GM12878 (cell line): ENCODE data around the gene CLASP2. TPM values are rescaled to one million over a fixed set of nuclear protein-coding genes. Genes with fewer than 3 reads are reported as not detected.
"Not testable (repeated sequence)": the region's sequence is repeated elsewhere in the genome, so short reads cannot be mapped to it uniquely, and the experiment has no call there.

Experiments used
- ATAC-seq: fragments of 200-7000 bp; cut with Tn5 transposase; 3 replicates; pipeline ENCODE4 v1.9.1; 2020; ENCODE audit warnings: mild to moderate bottlenecking, moderate library complexity
- BruUV-seq: library from RNA; stranded (reverse); fragments of 400-500 nt; replicated peaks from 2 replicates; lab custom pipeline; 2021; lab: Mats Ljungman, UMichigan
- CTCF ChIA-PET: fragments of 300-600 bp; sonication (Branson Sonifier 250); formaldehyde crosslinking; extraction: SDS; loops from one replicate; lab custom pipeline; 2021; ENCODE audit warnings: inconsistent platforms; lab: Yijun Ruan, JAX
- POLR2A ChIA-PET: fragments of 350-600 bp; formaldehyde crosslinking; extraction: SDS; loops from one replicate; lab custom pipeline; 2021; ENCODE audit warnings: inconsistent platforms; lab: Charles Lee
- RAD21 ChIA-PET: fragments of 300-600 bp; sonication (Branson Sonifier 250); formaldehyde crosslinking; loops from one replicate; lab custom pipeline; 2023; ENCODE audit warnings: antibody characterized with exemption; ENCODE audit not compliant: unreplicated experiment; lab: Charles Lee
- SMC1A ChIA-PET: fragments of 300-600 bp; sonication (Branson Sonifier 250); formaldehyde crosslinking; loops from one replicate; lab custom pipeline; 2023; ENCODE audit not compliant: unreplicated experiment, uncharacterized antibody; lab: Charles Lee
- DNase-seq: peaks from one replicate; pipeline ENCODE4 v3.0.0-alpha.2; 2011; ENCODE audit warnings: low read depth, low spot score
- FAIRE-seq: peaks from 3 replicates; lab custom pipeline; 2011; peaks lifted over from hg19 to GRCh38; lab: Jason Lieb, UNC
- H2AFZ ChIP-seq: 2 replicates; pipeline ENCODE4 v1.6.0; 2011; ENCODE audit warnings: low read depth, low read length, control low read depth; ENCODE audit not compliant: control insufficient read depth
- H3K27ac ChIP-seq: 2 replicates; pipeline ENCODE4 v1.5.1; 2011; ENCODE audit warnings: control low read depth; ENCODE audit not compliant: control insufficient read depth, insufficient read depth
- H3K27me3 ChIP-seq, 2 experiments: replicated peaks in 1 of 2; 2 replicates each; pipeline versions ENCODE4 v1.6.0 to v1.6.1; 2011; ENCODE audit warnings: low read length in 1 of 2; ENCODE audit not compliant: control insufficient read depth in 2 of 2, insufficient read depth in 2 of 2
- H3K36me3 ChIP-seq, 2 experiments: 2 replicates each; pipeline ENCODE4 v1.5.1; 2011; ENCODE audit warnings: low read length in 1 of 2; ENCODE audit not compliant: control insufficient read depth in 2 of 2, insufficient read depth in 2 of 2
- H3K4me1 ChIP-seq: 2 replicates; pipeline ENCODE4 v1.6.1; 2011; ENCODE audit warnings: mild to moderate bottlenecking, low read length, moderate library complexity, mixed read lengths; ENCODE audit not compliant: control insufficient read depth, insufficient read depth
- H3K4me2 ChIP-seq: 2 replicates; pipeline ENCODE4 v1.6.0; 2011; ENCODE audit warnings: control low read depth; ENCODE audit not compliant: control insufficient read depth, insufficient read depth
- H3K4me3 ChIP-seq: fragments of 200-600 bp; sonication (generic); 2 replicates; pipeline ENCODE4 v1.5.1; 2016
- H3K79me2 ChIP-seq: 2 replicates; pipeline ENCODE4 v1.6.0; 2011; ENCODE audit warnings: low read length; ENCODE audit not compliant: control insufficient read depth, insufficient read depth
- H3K9ac ChIP-seq: 2 replicates; pipeline ENCODE4 v1.8.0; 2011; ENCODE audit warnings: low read length, control low read depth, mixed read lengths; ENCODE audit not compliant: control insufficient read depth, insufficient read depth
- H3K9me3 ChIP-seq: replicated peaks from 3 replicates; pipeline ENCODE4 v1.5.1; 2011; ENCODE audit warnings: mild to moderate bottlenecking, low read length; ENCODE audit not compliant: control insufficient read depth, insufficient read depth
- H4K20me1 ChIP-seq: 2 replicates; pipeline ENCODE4 v1.6.0; 2011; ENCODE audit not compliant: control insufficient read depth, insufficient read depth
- ESRRA ChIP-seq: IDR thresholded peaks from 2 replicates; pipeline ENCODE4 v1.6.1; 2012; ENCODE audit warnings: mild to moderate bottlenecking, low read length, improper control_type of control experiment
- GABPA ChIP-seq: IDR thresholded peaks from 2 replicates; pipeline ENCODE4 v1.6.1; 2014; ENCODE audit warnings: antibody characterized with exemption, low read depth, mild to moderate bottlenecking, inconsistent platforms
- HDAC6 ChIP-seq: fragments of 200-600 bp; sonication (generic); IDR thresholded peaks from one replicate; pipeline ENCODE4 v1.8.0; 2017; ENCODE audit warnings: antibody characterized with exemption; ENCODE audit not compliant: unreplicated experiment
- IKZF2 ChIP-seq, 2 experiments: fragments of 450-650 bp; IDR thresholded peaks; 2 replicates each; pipeline ENCODE4 v1.6.1; 2017; ENCODE audit warnings: mild to moderate bottlenecking in 2 of 2, moderate library complexity in 2 of 2
- MXI1 ChIP-seq: fragments of 150-350 bp; IDR thresholded peaks from 2 replicates; pipeline ENCODE4 v1.6.1; 2011; ENCODE audit warnings: low read depth, mild to moderate bottlenecking, inconsistent platforms, low read length, improper control_type of control experiment
- MYB ChIP-seq: fragments of 150-350 bp; IDR thresholded peaks from 2 replicates; pipeline ENCODE4 v1.6.1; 2014; ENCODE audit warnings: mild to moderate bottlenecking, low read depth, low read length, borderline replicate concordance
- NFYA ChIP-seq: IDR thresholded peaks from 2 replicates; pipeline ENCODE4 v1.6.1; 2011; ENCODE audit warnings: low read depth, mild to moderate bottlenecking, low read length, improper control_type of control experiment, borderline replicate concordance
- NR2F1 ChIP-seq: fragments of 450-650 bp; conservative IDR thresholded peaks from 2 replicates; pipeline ENCODE4 v1.6.1; 2017; ENCODE audit warnings: mild to moderate bottlenecking
- PAX5 ChIP-seq: IDR thresholded peaks from 2 replicates; pipeline ENCODE4 v1.6.1; 2011; ENCODE audit warnings: low read depth, low read length, borderline replicate concordance
- SREBF2 ChIP-seq: IDR thresholded peaks from 2 replicates; pipeline ENCODE4 v1.6.1; 2012; ENCODE audit warnings: mild to moderate bottlenecking, low read length
- TCF12 ChIP-seq: IDR thresholded peaks from 2 replicates; pipeline ENCODE4 v1.6.1; 2011; ENCODE audit warnings: low read depth, mild to moderate bottlenecking, low read length
- TCF3 ChIP-seq: IDR thresholded peaks from 2 replicates; pipeline ENCODE4 v1.6.1; 2012; ENCODE audit warnings: low read depth, mild to moderate bottlenecking, low read length, borderline replicate concordance; ENCODE audit not compliant: insufficient read depth
- ZNF217 ChIP-seq: fragments of 450-650 bp; IDR thresholded peaks from 2 replicates; pipeline ENCODE4 v1.6.1; 2017; ENCODE audit warnings: antibody characterized with exemption, mild to moderate bottlenecking
- WGBS: methylation state at CpG from one replicate; pipeline ENCODE4 v1.1.6; 2016; ENCODE audit warnings: low lambda C conversion rate; ENCODE audit not compliant: insufficient replicate concordance, insufficient coverage; ENCODE audit errors: missing lambda C conversion rate; 5-methylcytosine and 5-hydroxymethylcytosine counted together
- in situ Hi-C: fragments of 300-500 bp; cut with MboI; formaldehyde crosslinking; loops from 9 replicates; pipeline ENCODE4 v1.14.3; 2018; ENCODE audit warnings: mixed read lengths
- intact Hi-C: fragments of 100-400 bp; cut with micrococcal nuclease; formaldehyde crosslinking; loops from one replicate; pipeline ENCODE4 v1.14.2; 2022; ENCODE audit not compliant: unreplicated experiment
- polyA plus RNA-seq, 11 experiments: library from polyadenylated mRNA; depleted of rRNA in 4 of 11; unstranded in 6 of 11; stranded (reverse) in 5 of 11; fragments of >200 nt; fragmentation: Nextera tagmentation in 4 of 11; fragmentation: Illumina TruSeq in 1 of 11; extraction: Ambion mirVana in 4 of 11; extraction: Trizol in 1 of 11; gene quantifications; 1 replicate in 1 of 11; 2 replicates in 10 of 11; pipeline versions ENCODE4 v1.2.1 to v1.2.3, GENCODE V29; 2011 to 2016; ENCODE audit warnings: inconsistent platforms in 2 of 11, missing spikeins in 2 of 11, low read depth in 1 of 11
- total RNA-seq, 4 experiments: library from RNA; depleted of rRNA in 3 of 4; stranded (reverse); fragments of >200 nt in 3 of 4; fragmentation: Illumina TruSeq in 1 of 4; extraction: Trizol in 1 of 4; gene quantifications; 2 replicates each; pipeline versions ENCODE4 v1.2.1 to v1.2.3, GENCODE V29; 2013 to 2021
- TF ChIP-seq, protein P1 (sequence below): IDR thresholded peaks from 2 replicates; pipeline ENCODE4 v1.6.1; 2012; ENCODE audit warnings: mild to moderate bottlenecking, low read depth, low read length

The CLASP2 gene
- total and polyA plus RNA-seq, 10 of the 15 experiments (the other 5 are each of a cell fraction or from before 2014, with no cell fraction given), result 4.0 to 38.3 (median 26.8) TPM

DNA sequence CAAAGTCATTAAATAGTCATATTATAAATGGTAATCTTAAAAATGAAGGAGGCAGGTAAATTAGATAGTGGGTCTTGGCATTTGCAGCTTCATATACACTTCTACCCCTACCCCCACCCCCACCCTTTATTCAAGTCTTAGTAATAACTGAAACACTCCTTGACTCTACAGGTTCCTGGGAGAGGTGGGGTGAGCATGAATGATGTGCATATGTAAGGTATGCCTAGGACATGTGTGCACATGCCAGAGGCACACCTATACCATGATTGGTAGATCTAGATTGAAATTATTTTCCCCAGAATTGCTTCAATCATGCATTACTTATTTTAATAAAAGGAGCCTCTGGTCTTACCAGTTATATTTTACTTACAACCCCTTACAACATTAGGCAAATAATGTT is 40.2 kb upstream of the CLASP2 start (continued):
- no peak for TF ChIP-seq ZNF217
- no peak for TF ChIP-seq ESRRA
- TF ChIP-seq MXI1, result no peak
- no peak for TF ChIP-seq IKZF2 (IDR thresholded peaks at IDR 0.05)
- TF ChIP-seq SREBF2, result no peak
- TF ChIP-seq TCF3, result no peak

DNA sequence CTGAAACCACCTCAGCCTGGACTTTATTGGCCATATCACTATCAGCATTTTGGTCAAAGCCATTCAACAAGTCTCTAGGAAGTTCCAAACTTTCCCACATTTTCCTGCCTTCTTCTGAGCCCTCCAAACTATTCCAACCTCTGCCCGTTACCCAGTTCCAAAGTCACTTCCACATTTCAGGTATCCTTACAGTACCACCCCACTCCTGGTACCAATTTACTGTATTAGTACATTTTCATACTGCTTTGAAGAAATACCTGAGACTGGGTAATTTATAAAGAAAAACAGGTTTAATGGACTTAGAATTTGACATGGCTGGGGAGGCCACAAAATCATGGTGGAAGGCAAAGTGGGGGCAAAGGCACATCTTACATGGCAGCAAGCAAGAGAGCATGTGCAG is 36.3 kb upstream of the CLASP2 start:
- H3K9ac ChIP-seq, H3K4me2 ChIP-seq, H3K27me3 ChIP-seq, H3K79me2 ChIP-seq, H3K36me3 ChIP-seq, BruUV-seq, H3K27ac ChIP-seq, ATAC-seq, H3K4me3 ChIP-seq, H2AFZ ChIP-seq, POLR2A ChIA-PET, FAIRE-seq, RAD21 ChIA-PET, H3K4me1 ChIP-seq, DNase-seq, H4K20me1 ChIP-seq, H3K9me3 ChIP-seq, in situ Hi-C loops, intact Hi-C loops: not testable (repeated sequence)
- ChIA-PET SMC1A (interaction anchor here (0.9 kb wide), 1 partner anchor 22 kb away, joined by 3 read pairs; no protein-coding TSS in a partner anchor), CTCF (interaction anchor here (1.0 kb wide), 1 partner anchor 11 kb away, joined by 3 read pairs; no protein-coding TSS in a partner anchor)
- 67% methylated on average over 1 of the region's 1 CpG for WGBS

DNA sequence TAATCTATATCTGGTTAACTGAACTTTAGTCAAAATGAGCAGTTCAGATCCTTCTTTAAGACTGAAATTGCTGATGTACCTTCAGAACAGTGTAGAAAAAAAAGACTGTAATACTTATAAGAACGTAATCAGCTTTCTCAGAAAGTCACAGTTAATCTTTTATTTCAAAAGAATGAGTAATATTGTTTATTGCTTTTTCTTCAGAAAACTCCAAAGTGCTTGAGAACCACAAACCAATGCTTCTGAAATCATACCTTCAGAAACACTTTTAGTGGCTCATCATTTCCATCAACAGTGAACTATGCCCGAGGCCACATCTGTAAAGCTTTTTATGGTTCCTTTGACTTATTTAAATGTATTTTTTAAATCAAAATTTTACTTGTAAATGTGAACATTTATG is 33.3 kb upstream of the CLASP2 start:
- FAIRE-seq (no peak), ATAC-seq (no peak), DNase-seq (no peak)
- WGBS, result 46% methylated on average over 2 of the region's 2 CpGs
- H2AFZ ChIP-seq, result no peak overlapping the region
- POLR2A ChIA-PET, result no interaction called here
- H3K27me3 ChIP-seq, result no peaks in the 10 kb centered on the region
- RAD21 ChIA-PET, result no interaction called here
- no peaks in the 10 kb centered on the region for H3K79me2 ChIP-seq
- H3K4me1 ChIP-seq, result no peaks in the 10 kb centered on the region
- SMC1A ChIA-PET, result interaction anchor here (0.9 kb wide), 1 partner anchor 21 kb away, joined by 4 read pairs; no protein-coding TSS in a partner anchor
- BruUV-seq, result no TSS peak
- no peak overlapping the region for H3K4me3 ChIP-seq
- H4K20me1 ChIP-seq, result no peaks in the 10 kb centered on the region
- H3K27ac ChIP-seq, result no peak overlapping the region
- in situ Hi-C loops (no loop called here), intact Hi-C loops (no loop called here)
- H3K4me2 ChIP-seq, result no peak overlapping the region
- H3K9me3 ChIP-seq, result peaks cover 3% of the 10 kb centered on the region; the same call in 2 of the 3 replicates
- H3K36me3 ChIP-seq, result no peaks in the 10 kb centered on the region
- no peak overlapping the region for H3K9ac ChIP-seq
- CTCF ChIA-PET, result no interaction called here
- TF ChIP-seq, protein P1, sequence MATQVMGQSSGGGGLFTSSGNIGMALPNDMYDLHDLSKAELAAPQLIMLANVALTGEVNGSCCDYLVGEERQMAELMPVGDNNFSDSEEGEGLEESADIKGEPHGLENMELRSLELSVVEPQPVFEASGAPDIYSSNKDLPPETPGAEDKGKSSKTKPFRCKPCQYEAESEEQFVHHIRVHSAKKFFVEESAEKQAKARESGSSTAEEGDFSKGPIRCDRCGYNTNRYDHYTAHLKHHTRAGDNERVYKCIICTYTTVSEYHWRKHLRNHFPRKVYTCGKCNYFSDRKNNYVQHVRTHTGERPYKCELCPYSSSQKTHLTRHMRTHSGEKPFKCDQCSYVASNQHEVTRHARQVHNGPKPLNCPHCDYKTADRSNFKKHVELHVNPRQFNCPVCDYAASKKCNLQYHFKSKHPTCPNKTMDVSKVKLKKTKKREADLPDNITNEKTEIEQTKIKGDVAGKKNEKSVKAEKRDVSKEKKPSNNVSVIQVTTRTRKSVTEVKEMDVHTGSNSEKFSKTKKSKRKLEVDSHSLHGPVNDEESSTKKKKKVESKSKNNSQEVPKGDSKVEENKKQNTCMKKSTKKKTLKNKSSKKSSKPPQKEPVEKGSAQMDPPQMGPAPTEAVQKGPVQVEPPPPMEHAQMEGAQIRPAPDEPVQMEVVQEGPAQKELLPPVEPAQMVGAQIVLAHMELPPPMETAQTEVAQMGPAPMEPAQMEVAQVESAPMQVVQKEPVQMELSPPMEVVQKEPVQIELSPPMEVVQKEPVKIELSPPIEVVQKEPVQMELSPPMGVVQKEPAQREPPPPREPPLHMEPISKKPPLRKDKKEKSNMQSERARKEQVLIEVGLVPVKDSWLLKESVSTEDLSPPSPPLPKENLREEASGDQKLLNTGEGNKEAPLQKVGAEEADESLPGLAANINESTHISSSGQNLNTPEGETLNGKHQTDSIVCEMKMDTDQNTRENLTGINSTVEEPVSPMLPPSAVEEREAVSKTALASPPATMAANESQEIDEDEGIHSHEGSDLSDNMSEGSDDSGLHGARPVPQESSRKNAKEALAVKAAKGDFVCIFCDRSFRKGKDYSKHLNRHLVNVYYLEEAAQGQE, result no peak
- no peak for TF ChIP-seq MYB
- TF ChIP-seq ESRRA, result no peak
- TF ChIP-seq TCF12, result no peak
- no peak for TF ChIP-seq GABPA
- no peak for TF ChIP-seq NFYA
- no peak for TF ChIP-seq HDAC6
- TF ChIP-seq MXI1, result no peak
- no peak for TF ChIP-seq PAX5
- no peak for TF ChIP-seq NR2F1
